Measurements from ENCODE around the gene SLIT1.

DNA sequence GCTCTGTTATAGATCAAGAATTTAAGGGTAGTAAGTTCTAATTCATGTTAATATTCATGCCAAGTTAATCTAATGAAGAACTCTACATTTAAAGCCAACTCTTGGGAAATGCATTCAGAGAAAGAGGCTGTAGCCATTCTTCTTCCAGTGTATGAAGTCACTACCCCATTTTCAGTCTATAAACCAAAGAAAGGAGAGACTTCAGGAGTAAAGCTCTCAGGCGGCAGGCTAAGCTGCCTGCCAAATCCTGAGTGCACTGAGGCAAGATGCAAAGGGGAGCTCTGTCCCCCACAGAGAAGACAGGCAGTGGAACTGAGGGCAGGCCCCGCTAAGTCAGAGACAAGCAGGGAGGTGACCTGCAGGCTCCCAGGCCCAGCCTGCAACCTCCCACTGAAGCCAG lies 41.5 kb downstream of the SLIT1 start:
- no peak for TF ChIP-seq POLR2A (IDR thresholded peaks at IDR 0.05)
- no peak for TF ChIP-seq CTCF (IDR thresholded peaks at IDR 0.05)

Data from lower leg skin (tissue), 3 donors.